SK-N-SH (cell line): ENCODE data around the gene GAP43.

Experiments
- CTCF ChIP-seq: fragments of 200-600 bp; sonication (generic); IDR thresholded peaks from 2 replicates; pipeline ENCODE4 v1.6.1; 2017; ENCODE audit warnings: antibody characterized with exemption, mild to moderate bottlenecking, moderate library complexity
- FOXM1 ChIP-seq: IDR thresholded peaks from 2 replicates; pipeline ENCODE4 v1.4.0; 2012; ENCODE audit warnings: low read depth, mild to moderate bottlenecking

DNA sequence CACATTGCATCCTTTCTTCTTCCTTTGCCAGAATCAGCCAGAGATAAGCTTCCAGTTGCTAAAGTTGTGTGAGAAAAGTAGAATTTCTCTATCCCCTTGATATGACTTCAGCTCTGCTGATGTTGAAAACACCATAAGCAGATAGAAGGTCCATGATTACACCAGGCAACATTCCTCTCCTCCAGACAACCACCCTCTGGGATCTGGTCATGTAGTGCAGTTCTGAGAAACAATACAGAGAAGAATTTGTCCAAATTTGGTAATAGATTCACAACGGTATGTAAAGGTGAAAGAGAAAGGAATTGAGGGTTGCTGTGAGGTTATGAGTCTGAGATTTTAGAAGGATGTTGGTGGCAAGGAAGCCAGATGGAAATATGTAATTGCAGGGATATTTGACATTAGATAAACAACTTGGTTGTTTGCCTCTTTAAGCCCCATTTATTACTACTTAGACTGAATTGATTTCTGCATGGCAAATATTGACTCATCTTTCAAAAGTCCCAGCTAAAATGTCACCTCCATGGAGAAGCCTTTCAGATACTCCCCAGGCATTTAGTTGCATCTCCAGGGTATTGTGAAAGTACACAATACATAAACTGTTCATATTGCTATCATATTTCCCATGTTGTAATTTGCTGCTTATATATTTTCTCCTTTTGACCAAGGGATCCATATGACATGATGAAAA, 134.9 kb downstream of the GAP43 start:
- TF ChIP-seq CTCF = no peak
- TF ChIP-seq FOXM1 = no peak
